Stomach (tissue), 9 donors: ENCODE data around the gene MEIOSIN. TPM values are rescaled to one million over a fixed set of nuclear protein-coding genes. Genes with fewer than 3 reads are reported as not detected.
A peak's percentile ranks its signal among the peaks of the same experiment; 100 is the strongest.

ENCODE experiments used
- DNase-seq, 2 donors: peaks; one replicate each; pipeline versions ENCODE4 v3.0.0 to v3.0.0-alpha.2; 2013 to 2019
- H3K27ac ChIP-seq, 5 donors: fragments of 200-600 bp in 4 of 5; sonication (generic) in 4 of 5; one replicate each; pipeline ENCODE4 v1.5.1; 2013 to 2019; ENCODE audit warnings: mild to moderate bottlenecking in 1 of 5, moderate library complexity in 1 of 5
- H3K27me3 ChIP-seq, 3 donors: fragments of 200-600 bp; sonication (generic); one replicate each; pipeline ENCODE4 v1.5.1; 2017 to 2019; ENCODE audit warnings: mixed run types in 1 of 3
- H3K36me3 ChIP-seq, 4 donors: fragments of 200-600 bp; sonication (generic); 1 replicate in 3 of 4; 2 replicates in 1 of 4; pipeline ENCODE4 v1.5.1; 2016 to 2019
- H3K4me1 ChIP-seq, 4 donors: fragments of 200-600 bp; sonication (generic); one replicate each; pipeline ENCODE4 v1.5.1; 2016 to 2019
- H3K4me3 ChIP-seq, 4 donors: fragments of 200-600 bp; sonication (generic) in 3 of 4; one replicate each; pipeline ENCODE4 v1.5.1; 2016 to 2019; ENCODE audit warnings: mild to moderate bottlenecking in 1 of 4
- H3K9me3 ChIP-seq, 4 donors: fragments of 200-600 bp; sonication (generic); one replicate each; pipeline ENCODE4 v1.5.1; 2016 to 2019
- CTCF ChIP-seq, 7 experiments: fragments of 450-650 bp in 4 of 7; fragments of 200-600 bp in 3 of 7; sonication (generic) in 3 of 7; IDR thresholded peaks; one replicate each; pipeline ENCODE4 v1.5.1; 2016 to 2019; ENCODE audit warnings: antibody characterized with exemption in 7 of 7, control low read depth in 2 of 7, mild to moderate bottlenecking in 1 of 7
- EP300 ChIP-seq: sonication (generic); formaldehyde crosslinking; IDR thresholded peaks from one replicate; pipeline ENCODE4 v1.6.1; 2017; ENCODE audit warnings: antibody characterized with exemption
- POLR2A ChIP-seq, 4 donors: fragments of 450-650 bp; IDR thresholded peaks; one replicate each; pipeline ENCODE4 v1.6.1; 2016; ENCODE audit warnings: antibody characterized with exemption in 4 of 4, control low read depth in 2 of 4, mild to moderate bottlenecking in 1 of 4, moderate library complexity in 1 of 4
- POLR2AphosphoS5 ChIP-seq, 3 donors: sonication (generic); formaldehyde crosslinking; IDR thresholded peaks; one replicate each; pipeline ENCODE4 v1.6.1; 2016; ENCODE audit warnings: antibody characterized with exemption in 3 of 3
- WGBS, 5 donors: extraction: QIAGEN DNeasy Blood & Tissue Kit in 3 of 5; methylation state at CpG; one replicate each; pipeline versions ENCODE4 v1.1.5 to v1.1.7; 2013 to 2018; 5-methylcytosine and 5-hydroxymethylcytosine counted together
- intact Hi-C: fragments of 100-400 bp; cut with DNase I; formaldehyde crosslinking; loops from one replicate; pipeline ENCODE4 v1.15.1; 2023; ENCODE audit warnings: low total_unique reads
- polyA plus RNA-seq, 3 donors: library from polyadenylated mRNA; stranded (reverse); fragments of 200-250 nt; gene quantifications; one replicate each; pipeline ENCODE4 v1.2.3, GENCODE V29; 2013
- total RNA-seq, 5 donors: library from RNA; depleted of rRNA; stranded (reverse); fragments of >200 nt; gene quantifications; one replicate each; pipeline versions ENCODE4 v1.1.0 to v1.2.3, GENCODE V29; 2014 to 2016
- donor health status: healthy with polysubstance abuse.
- donor health status: Bipolar disorder and iron deficiency.
- donor health status: healthy.

Gene MEIOSIN
- total and polyA plus RNA-seq, 8 donors: not detected

- H3K4me3 ChIP-seq: peak within 1 kb of the TSS; percentile 74 to 83 (median 77)
- H3K36me3 ChIP-seq: peaks cover 29 to 34% (median 33%) of the 10 kb centered on the region in 4 donors
- no peaks in the 10 kb centered on the region for H3K9me3 ChIP-seq
- peaks cover 0 to 33% (median 0%) of the 10 kb centered on the region in 3 donors for H3K27me3 ChIP-seq
- peak; percentile 100 for DNase-seq
- intact Hi-C loops: no loop called here
- H3K4me1 ChIP-seq: peaks cover 17 to 30% (median 22%) of the 10 kb centered on the region in 4 donors
- 0 to 1% (median 1%) methylated on average over 35 to 86 of the region's 86 CpGs for WGBS, 5 donors
- TF ChIP-seq EP300: no peak
- peak in 2 of 3 donors; percentile 19 to 76 for TF ChIP-seq POLR2AphosphoS5 (IDR thresholded peaks at IDR 0.05)
- no peak for TF ChIP-seq POLR2A (IDR thresholded peaks at IDR 0.05)
- no peak for TF ChIP-seq CTCF (IDR thresholded peaks at IDR 0.05)
- peak within 1 kb of the TSS; percentile 62 to 93 (median 84) for H3K27ac ChIP-seq
Observed at GRCh38 chr19:45792470-45793177, 59.4 kb downstream of the MEIOSIN start, which contains the start of gene DMWD. Gene DMWD (minus strand): TSS chr19:45792845. CDS start chr19:45792756, 89 bp downstream.

DNA sequence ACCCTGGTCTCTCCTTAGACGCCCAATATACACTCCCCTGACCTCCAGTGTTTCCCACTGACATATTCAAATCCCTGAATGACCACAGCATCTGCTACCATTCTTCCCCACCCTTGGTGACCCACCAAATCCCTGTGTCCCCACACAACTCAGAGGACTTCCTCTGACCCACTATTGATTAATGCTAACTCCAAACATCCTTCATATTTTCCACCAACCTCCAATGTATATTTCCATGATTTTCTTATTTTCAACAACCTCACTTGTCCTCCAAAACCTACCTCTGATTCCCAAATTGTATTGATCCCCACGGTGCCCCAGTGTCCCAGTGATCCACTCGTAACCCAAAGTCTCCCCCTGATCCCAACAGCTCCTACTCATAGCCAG is 59.9 kb downstream of the MEIOSIN start:
- Histone ChIP-seq H3K36me3 (peaks cover 25 to 28% (median 27%) of the 10 kb centered on the region in 4 donors), H3K9me3 (no peaks in the 10 kb centered on the region), H3K4me3 (peak overlapping the region in 1 of 4 donors; percentile 83), H3K27ac (peak overlapping the region in 4 of 5 donors; percentile 28 to 86 (median 52)), H3K27me3 (peaks cover 0 to 27% (median 0%) of the 10 kb centered on the region in 3 donors), H3K4me1 (peaks cover 17 to 30% (median 22%) of the 10 kb centered on the region in 4 donors)
- WGBS, 5 donors: 29 to 43% (median 35%) methylated on average over 3 of the region's 3 CpGs
- no peak for DNase-seq
- TF ChIP-seq CTCF (IDR thresholded peaks at IDR 0.05) (no peak), POLR2AphosphoS5 (IDR thresholded peaks at IDR 0.05) (no peak), POLR2A (IDR thresholded peaks at IDR 0.05) (no peak), EP300 (no peak)
- intact Hi-C loops: no loop called here

GRCh38 chr19:45793876-45794275 is 60.6 kb downstream of the MEIOSIN start:
- DNase-seq: peak in 1 of 2 donors; percentile 16
- intact Hi-C loops: no loop called here
- Histone ChIP-seq H3K4me1 (peaks cover 17 to 34% (median 27%) of the 10 kb centered on the region in 4 donors), H3K4me3 (no peak overlapping the region), H3K27ac (no peak overlapping the region), H3K9me3 (no peaks in the 10 kb centered on the region), H3K36me3 (peaks cover 18 to 21% (median 20%) of the 10 kb centered on the region in 4 donors), H3K27me3 (peaks cover 0 to 22% (median 0%) of the 10 kb centered on the region in 3 donors)
- TF ChIP-seq CTCF (IDR thresholded peaks at IDR 0.05) (no peak), EP300 (no peak), POLR2AphosphoS5 (IDR thresholded peaks at IDR 0.05) (no peak), POLR2A (IDR thresholded peaks at IDR 0.05) (no peak)
- 42 to 66% (median 50%) methylated on average over 6 of the region's 6 CpGs for WGBS, 5 donors

DNA sequence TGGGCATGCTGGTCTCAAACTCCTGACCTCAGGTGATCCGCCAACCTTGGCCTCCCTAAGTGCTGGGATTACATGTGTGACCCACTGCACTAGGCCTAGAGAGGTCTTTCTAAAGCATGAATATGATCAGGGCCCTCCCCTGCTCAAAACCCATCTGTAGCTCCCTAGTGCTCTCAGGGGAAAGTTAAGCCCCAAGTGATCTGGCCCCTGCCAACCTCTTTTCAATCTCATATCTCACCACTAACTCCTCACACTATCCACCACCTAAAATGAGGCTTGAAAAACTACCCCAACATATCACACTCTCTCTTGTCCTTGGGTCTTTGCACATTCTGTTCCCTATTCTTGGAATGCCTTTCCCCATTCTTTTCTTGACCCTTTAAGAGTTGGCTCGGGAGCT is 61.4 kb downstream of the MEIOSIN start:
- peaks cover 0 to 15% (median 0%) of the 10 kb centered on the region in 3 donors for H3K27me3 ChIP-seq
- no peak for TF ChIP-seq EP300
- TF ChIP-seq POLR2AphosphoS5 (IDR thresholded peaks at IDR 0.05): no peak
- TF ChIP-seq CTCF (IDR thresholded peaks at IDR 0.05): no peak
- no peak for TF ChIP-seq POLR2A (IDR thresholded peaks at IDR 0.05)
- DNase-seq: no peak
- 78 to 92% (median 82%) methylated on average over 2 of the region's 2 CpGs for WGBS, 5 donors
- no peaks in the 10 kb centered on the region for H3K9me3 ChIP-seq
- peaks cover 17 to 39% (median 33%) of the 10 kb centered on the region in 4 donors for H3K4me1 ChIP-seq
- no peak overlapping the region for H3K4me3 ChIP-seq
- H3K36me3 ChIP-seq: peaks cover 10 to 14% (median 13%) of the 10 kb centered on the region in 4 donors
- no peak overlapping the region for H3K27ac ChIP-seq
- intact Hi-C loops: no loop called here
